Adrenal gland (tissue), 5 donors: ENCODE measurements around the gene SHB.

ENCODE experiments used
- CTCF ChIP-seq, 6 experiments: fragments of 450-650 bp in 4 of 6; fragments of 200-600 bp in 2 of 6; sonication (generic) in 1 of 6; IDR thresholded peaks; 1 replicate in 5 of 6; 2 replicates in 1 of 6; pipeline versions ENCODE4 v1.5.1 to v1.8.0; 2016 to 2021; ENCODE audit warnings: antibody characterized with exemption in 6 of 6, mild to moderate bottlenecking in 2 of 6, moderate library complexity in 1 of 6
- POLR2A ChIP-seq, 2 donors: fragments of 450-650 bp; IDR thresholded peaks; one replicate each; pipeline ENCODE4 v1.6.1; 2017; ENCODE audit warnings: antibody characterized with exemption in 2 of 2, mild to moderate bottlenecking in 2 of 2, moderate library complexity in 1 of 2
- donor health status: DM: no; HTN: no; CAD: no.

GRCh38 chr9:37914154-37914551 lies 154.9 kb downstream of the SHB start:
- TF ChIP-seq CTCF (IDR thresholded peaks at IDR 0.05) (no peak), POLR2A (IDR thresholded peaks at IDR 0.05) (no peak)
